NB4 (cell line): ENCODE results near the gene PCSK4.
"Not testable (repeated sequence)": the region's sequence is repeated elsewhere in the genome, so short reads cannot be mapped to it uniquely, and the experiment has no call there.

Experiments
- CTCF ChIP-seq: IDR thresholded peaks from one replicate; pipeline ENCODE4 v1.5.1; 2012; ENCODE audit warnings: low read depth, low read length
- MAX ChIP-seq: IDR thresholded peaks from 2 replicates; pipeline ENCODE4 v1.6.1; 2011; ENCODE audit warnings: low read depth, low read length
- MYC ChIP-seq: IDR thresholded peaks from 2 replicates; pipeline ENCODE4 v1.6.1; 2011; ENCODE audit warnings: low read depth, low read length
- POLR2A ChIP-seq: IDR thresholded peaks from 2 replicates; pipeline ENCODE4 v1.6.1; 2011; ENCODE audit warnings: mild to moderate bottlenecking; ENCODE audit not compliant: insufficient read length; ENCODE audit errors: extremely low read depth

- TF ChIP-seq MYC, CTCF, POLR2A, MAX: not testable (repeated sequence)
Measured at GRCh38 chr19:1539749-1540148, 49.6 kb upstream of the PCSK4 start.
